ENCODE data around the gene CPNE1. TPM values are rescaled to one million over a fixed set of nuclear protein-coding genes. Genes with fewer than 3 reads are reported as not detected.
A peak's percentile ranks its signal among the peaks of the same experiment; 100 is the strongest.
"Not testable (repeated sequence)": the region's sequence is repeated elsewhere in the genome, so short reads cannot be mapped to it uniquely, and the experiment has no call there.

The CPNE1 gene
- 109 and 158 TPM in 2 replicates for total RNA-seq

- Histone ChIP-seq H3K4me3 (ENCODE audit: low read depth, low read length) (peak within 1 kb of the TSS; percentile 89), H3K27me3 (ENCODE audit: control insufficient read depth, insufficient read depth, low read length) (no peaks in the 10 kb centered on the region), H3K36me3 (ENCODE audit: control insufficient read depth, insufficient read depth, low read length) (no peaks in the 10 kb centered on the region)
- DNase-seq (ENCODE audit: low read depth) = peak; percentile 59
- TF ChIP-seq, protein P1, sequence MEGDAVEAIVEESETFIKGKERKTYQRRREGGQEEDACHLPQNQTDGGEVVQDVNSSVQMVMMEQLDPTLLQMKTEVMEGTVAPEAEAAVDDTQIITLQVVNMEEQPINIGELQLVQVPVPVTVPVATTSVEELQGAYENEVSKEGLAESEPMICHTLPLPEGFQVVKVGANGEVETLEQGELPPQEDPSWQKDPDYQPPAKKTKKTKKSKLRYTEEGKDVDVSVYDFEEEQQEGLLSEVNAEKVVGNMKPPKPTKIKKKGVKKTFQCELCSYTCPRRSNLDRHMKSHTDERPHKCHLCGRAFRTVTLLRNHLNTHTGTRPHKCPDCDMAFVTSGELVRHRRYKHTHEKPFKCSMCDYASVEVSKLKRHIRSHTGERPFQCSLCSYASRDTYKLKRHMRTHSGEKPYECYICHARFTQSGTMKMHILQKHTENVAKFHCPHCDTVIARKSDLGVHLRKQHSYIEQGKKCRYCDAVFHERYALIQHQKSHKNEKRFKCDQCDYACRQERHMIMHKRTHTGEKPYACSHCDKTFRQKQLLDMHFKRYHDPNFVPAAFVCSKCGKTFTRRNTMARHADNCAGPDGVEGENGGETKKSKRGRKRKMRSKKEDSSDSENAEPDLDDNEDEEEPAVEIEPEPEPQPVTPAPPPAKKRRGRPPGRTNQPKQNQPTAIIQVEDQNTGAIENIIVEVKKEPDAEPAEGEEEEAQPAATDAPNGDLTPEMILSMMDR (IDR thresholded peaks at IDR 0.05; ENCODE audit: insufficient read depth, low read length, poor library complexity, severe bottlenecking) = no peak
Measured at GRCh38 chr20:35664466-35665206, at the start of gene CPNE1, which contains the start of gene RBM12. TSS of gene CPNE1 (minus strand) at chr20:35664900. CDS start at chr20:35632923, 31,977 bp downstream. TSS of gene RBM12 (minus strand) at chr20:35664900. CDS start at chr20:35655322, 9,578 bp downstream.

DNA sequence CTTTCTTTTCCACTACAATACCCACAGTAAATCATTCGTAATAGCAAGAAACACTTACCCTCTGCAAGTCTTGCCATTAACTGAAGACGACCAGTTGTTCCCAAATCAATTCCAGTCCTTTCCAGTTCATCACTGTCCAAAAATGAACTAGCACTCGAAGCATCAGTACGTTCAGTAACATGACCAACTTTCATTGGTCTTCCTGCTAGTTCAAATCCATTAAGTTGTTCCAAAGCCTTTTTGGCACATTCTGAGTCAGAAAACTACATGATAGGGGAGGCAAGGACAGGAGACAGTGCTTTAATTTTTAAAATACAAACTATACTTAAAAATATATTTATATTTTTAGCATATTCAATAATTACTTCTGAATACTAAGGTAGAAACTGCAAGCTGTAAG lies 49.4 kb upstream of the CPNE1 start:
- TF ChIP-seq, protein P1 (IDR thresholded peaks at IDR 0.05; ENCODE audit: insufficient read depth, low read length, poor library complexity, severe bottlenecking) = no peak
- H3K27me3 ChIP-seq (ENCODE audit: control insufficient read depth, insufficient read depth, low read length) = no peaks in the 10 kb centered on the region
- no peak overlapping the region for H3K4me3 ChIP-seq (ENCODE audit: low read depth, low read length)
- H3K36me3 ChIP-seq (ENCODE audit: control insufficient read depth, insufficient read depth, low read length) = peaks cover 6% of the 10 kb centered on the region
- DNase-seq (ENCODE audit: low read depth) = no peak

GRCh38 chr20:35713120-35713519 lies 48.4 kb upstream of the CPNE1 start:
- H3K36me3 ChIP-seq (ENCODE audit: control insufficient read depth, insufficient read depth, low read length); H3K4me3 ChIP-seq (ENCODE audit: low read depth, low read length); DNase-seq (ENCODE audit: low read depth); H3K27me3 ChIP-seq (ENCODE audit: control insufficient read depth, insufficient read depth, low read length): not testable (repeated sequence)

GRCh38 chr20:35711588-35712209 lies 47.0 kb upstream of the CPNE1 start:
- TF ChIP-seq, protein P1 (IDR thresholded peaks at IDR 0.05; ENCODE audit: insufficient read depth, low read length, poor library complexity, severe bottlenecking) = no peak
- Histone ChIP-seq H3K36me3 (ENCODE audit: control insufficient read depth, insufficient read depth, low read length) (peaks cover 3% of the 10 kb centered on the region), H3K27me3 (ENCODE audit: control insufficient read depth, insufficient read depth, low read length) (no peaks in the 10 kb centered on the region), H3K4me3 (ENCODE audit: low read depth, low read length) (no peak overlapping the region)
- DNase-seq (ENCODE audit: low read depth) = no peak

DNA sequence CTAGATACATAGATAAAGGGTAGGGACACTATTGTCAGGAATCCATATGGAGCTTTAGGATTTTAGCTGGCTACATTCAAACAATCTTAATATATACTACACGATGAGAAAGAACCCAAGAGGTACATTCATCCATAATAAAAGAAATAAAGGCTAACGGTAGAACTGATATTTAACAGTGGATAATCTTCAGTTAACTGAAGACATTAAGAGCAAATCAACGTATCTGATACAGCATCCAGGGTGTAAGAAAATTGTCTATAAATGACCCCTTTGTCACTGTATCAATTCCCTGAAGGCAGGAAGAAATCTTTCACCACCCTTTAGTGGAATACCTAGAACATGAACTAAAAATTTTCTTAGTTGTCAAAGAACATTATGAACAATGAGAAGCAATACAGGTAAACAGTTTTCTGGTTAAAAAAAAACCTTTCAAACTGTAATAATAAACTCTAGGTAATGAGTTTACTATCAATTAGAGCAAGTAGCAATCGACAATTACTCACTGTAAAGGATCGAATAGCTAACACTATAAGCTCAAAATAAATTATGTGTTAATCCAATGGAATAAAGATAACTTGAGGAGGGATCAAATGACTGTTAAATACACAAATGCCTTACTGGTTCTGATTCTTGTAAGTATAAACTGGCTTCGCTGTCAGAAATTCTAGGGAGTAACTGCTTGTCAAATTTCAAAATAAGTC lies 46.3 kb upstream of the CPNE1 start:
- DNase-seq (ENCODE audit: low read depth) = no peak
- no peaks in the 10 kb centered on the region for H3K27me3 ChIP-seq (ENCODE audit: control insufficient read depth, insufficient read depth, low read length)
- TF ChIP-seq, protein P1 (IDR thresholded peaks at IDR 0.05; ENCODE audit: insufficient read depth, low read length, poor library complexity, severe bottlenecking) = no peak
- H3K4me3 ChIP-seq (ENCODE audit: low read depth, low read length) = no peak overlapping the region
- H3K36me3 ChIP-seq (ENCODE audit: control insufficient read depth, insufficient read depth, low read length) = peaks cover 3% of the 10 kb centered on the region

- Histone ChIP-seq H3K36me3 (ENCODE audit: control insufficient read depth, insufficient read depth, low read length) (peaks cover 3% of the 10 kb centered on the region), H3K27me3 (ENCODE audit: control insufficient read depth, insufficient read depth, low read length) (no peaks in the 10 kb centered on the region), H3K4me3 (ENCODE audit: low read depth, low read length) (no peak overlapping the region)
- TF ChIP-seq, protein P1 (IDR thresholded peaks at IDR 0.05; ENCODE audit: insufficient read depth, low read length, poor library complexity, severe bottlenecking) = no peak
- no peak for DNase-seq (ENCODE audit: low read depth)
Measured at GRCh38 chr20:35710039-35710438, 45.3 kb upstream of the CPNE1 start.

All from kidney epithelial cell (primary cell).